Fibroblast of peridontal ligament (primary cell): Measurements from ENCODE around the gene SMG1.
"Not testable (repeated sequence)": the region's sequence is repeated elsewhere in the genome, so short reads cannot be mapped to it uniquely, and the experiment has no call there.

Experiments
- DNase-seq: peaks from one replicate; pipeline ENCODE4 v3.0.0-alpha.2; 2010; ENCODE audit errors: extremely low read depth

The SMG1 gene

GRCh38 chr16:18800293-18800692 lies 125.9 kb downstream of the SMG1 start:
- peak; percentile 14 for DNase-seq

- no peak for DNase-seq
Observed at GRCh38 chr16:18799500-18799899, 126.7 kb downstream of the SMG1 start.

- DNase-seq: no peak
Observed at GRCh38 chr16:18797746-18798145, 128.5 kb downstream of the SMG1 start.

GRCh38 chr16:18796377-18796776 lies 129.8 kb downstream of the SMG1 start:
- DNase-seq: no peak

- no peak for DNase-seq
Observed at GRCh38 chr16:18792836-18793433, 133.3 kb downstream of the SMG1 start.

GRCh38 chr16:18789850-18790706 lies 136.1 kb downstream of the SMG1 start, which contains the start of gene RPS15A:
Gene RPS15A (minus strand): TSS chr16:18790334. CDS start chr16:18789113, 1,221 bp downstream.
- peak; percentile 98 for DNase-seq

- DNase-seq: no peak
Observed at GRCh38 chr16:18789515-18789849, 136.7 kb downstream of the SMG1 start.

GRCh38 chr16:18788828-18789514 lies 137.2 kb downstream of the SMG1 start:
- DNase-seq: no peak

GRCh38 chr16:18784917-18785623 lies 141.1 kb downstream of the SMG1 start:
- DNase-seq: no peak

GRCh38 chr16:18783430-18784341 lies 142.5 kb downstream of the SMG1 start:
- no peak for DNase-seq

- DNase-seq: no peak
Observed at GRCh38 chr16:18782697-18783429, 143.3 kb downstream of the SMG1 start.

- DNase-seq: not testable (repeated sequence)
Observed at GRCh38 chr16:18781232-18781631, 145.0 kb downstream of the SMG1 start.

- not testable (repeated sequence) for DNase-seq
Observed at GRCh38 chr16:18780460-18781026, 145.7 kb downstream of the SMG1 start.

GRCh38 chr16:18777664-18778063 lies 148.5 kb downstream of the SMG1 start:
- DNase-seq: not testable (repeated sequence)

GRCh38 chr16:18776334-18776733 lies 149.9 kb downstream of the SMG1 start:
- not testable (repeated sequence) for DNase-seq

GRCh38 chr16:18774651-18775050 lies 151.6 kb downstream of the SMG1 start:
- not testable (repeated sequence) for DNase-seq

GRCh38 chr16:18772171-18772570 lies 154.0 kb downstream of the SMG1 start:
- not testable (repeated sequence) for DNase-seq

GRCh38 chr16:18770336-18770962 lies 155.8 kb downstream of the SMG1 start:
- DNase-seq: not testable (repeated sequence)

- DNase-seq: not testable (repeated sequence)
Observed at GRCh38 chr16:18767217-18767616, 159.0 kb downstream of the SMG1 start.
